Fibroblast of the aortic adventitia (primary cell): ENCODE data around the gene SOX10. TPM values are rescaled to one million over a fixed set of nuclear protein-coding genes. Genes with fewer than 3 reads are reported as not detected.
"Not testable (repeated sequence)": the region's sequence is repeated elsewhere in the genome, so short reads cannot be mapped to it uniquely, and the experiment has no call there.

Experiments
- DNase-seq: peaks from one replicate; pipeline ENCODE4 v3.0.0-alpha.2; 2010; ENCODE audit warnings: low read depth
- H3K4me3 ChIP-seq: 2 replicates; pipeline ENCODE4 v1.5.1; 2011; ENCODE audit warnings: low read depth, mild to moderate bottlenecking, control low read depth, low read length, moderate library complexity
- total RNA-seq: library from RNA; depleted of rRNA; stranded (reverse); fragments of >200 nt; gene quantifications from 2 replicates; pipeline ENCODE4 v1.2.3, GENCODE V29; 2012; ENCODE audit warnings: low replicate concordance
- TF ChIP-seq, protein P1 (sequence below): IDR thresholded peaks from 2 replicates; pipeline ENCODE4 v1.5.1; 2011; ENCODE audit warnings: mild to moderate bottlenecking, low read length, control low read depth, inconsistent platforms; ENCODE audit not compliant: insufficient read depth

The SOX10 gene
- total RNA-seq, 1 donor: not detected

DNA sequence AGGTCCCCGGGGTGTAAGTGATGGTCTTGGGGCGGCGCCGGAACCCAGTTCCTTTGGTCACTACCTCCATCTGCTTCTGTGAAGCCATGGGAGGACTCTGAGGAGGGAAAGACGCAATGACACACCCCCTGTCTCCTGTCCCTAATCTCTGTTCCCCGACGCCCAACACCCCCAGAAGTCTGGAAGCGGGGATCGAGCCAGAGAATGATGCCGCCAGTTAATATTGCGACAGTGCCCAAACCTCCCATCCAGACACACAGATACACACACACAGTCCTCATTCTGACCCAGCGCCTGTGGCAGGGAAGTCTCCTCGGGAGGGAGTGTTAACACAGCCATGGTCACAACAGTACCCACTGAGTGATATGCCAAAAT is 31.3 kb downstream of the SOX10 start:
- no peak for DNase-seq
- TF ChIP-seq, protein P1, sequence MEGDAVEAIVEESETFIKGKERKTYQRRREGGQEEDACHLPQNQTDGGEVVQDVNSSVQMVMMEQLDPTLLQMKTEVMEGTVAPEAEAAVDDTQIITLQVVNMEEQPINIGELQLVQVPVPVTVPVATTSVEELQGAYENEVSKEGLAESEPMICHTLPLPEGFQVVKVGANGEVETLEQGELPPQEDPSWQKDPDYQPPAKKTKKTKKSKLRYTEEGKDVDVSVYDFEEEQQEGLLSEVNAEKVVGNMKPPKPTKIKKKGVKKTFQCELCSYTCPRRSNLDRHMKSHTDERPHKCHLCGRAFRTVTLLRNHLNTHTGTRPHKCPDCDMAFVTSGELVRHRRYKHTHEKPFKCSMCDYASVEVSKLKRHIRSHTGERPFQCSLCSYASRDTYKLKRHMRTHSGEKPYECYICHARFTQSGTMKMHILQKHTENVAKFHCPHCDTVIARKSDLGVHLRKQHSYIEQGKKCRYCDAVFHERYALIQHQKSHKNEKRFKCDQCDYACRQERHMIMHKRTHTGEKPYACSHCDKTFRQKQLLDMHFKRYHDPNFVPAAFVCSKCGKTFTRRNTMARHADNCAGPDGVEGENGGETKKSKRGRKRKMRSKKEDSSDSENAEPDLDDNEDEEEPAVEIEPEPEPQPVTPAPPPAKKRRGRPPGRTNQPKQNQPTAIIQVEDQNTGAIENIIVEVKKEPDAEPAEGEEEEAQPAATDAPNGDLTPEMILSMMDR: no peak
- peak overlapping the region; percentile 99 for H3K4me3 ChIP-seq

DNA sequence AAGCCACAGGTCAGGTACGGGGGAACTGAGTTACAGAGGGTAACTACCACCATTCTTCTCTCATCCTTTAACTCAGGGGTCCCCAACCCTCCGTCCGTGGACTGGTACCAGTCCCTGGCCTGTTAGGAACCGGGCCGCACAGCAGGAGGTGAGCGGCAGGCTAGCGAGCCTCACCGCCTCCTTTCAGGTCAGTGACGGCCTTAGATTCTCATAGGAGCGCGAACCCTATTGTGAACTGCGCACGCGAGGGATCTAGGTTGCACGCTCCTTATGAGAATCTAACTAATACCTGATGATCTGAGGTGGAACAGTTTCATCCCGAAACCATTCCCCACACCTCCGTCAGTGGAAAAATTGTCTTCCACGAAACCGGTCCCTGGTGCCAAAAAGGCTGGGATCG is 31.7 kb downstream of the SOX10 start:
- not testable (repeated sequence) for DNase-seq
- peak overlapping the region; percentile 99 for H3K4me3 ChIP-seq

DNA sequence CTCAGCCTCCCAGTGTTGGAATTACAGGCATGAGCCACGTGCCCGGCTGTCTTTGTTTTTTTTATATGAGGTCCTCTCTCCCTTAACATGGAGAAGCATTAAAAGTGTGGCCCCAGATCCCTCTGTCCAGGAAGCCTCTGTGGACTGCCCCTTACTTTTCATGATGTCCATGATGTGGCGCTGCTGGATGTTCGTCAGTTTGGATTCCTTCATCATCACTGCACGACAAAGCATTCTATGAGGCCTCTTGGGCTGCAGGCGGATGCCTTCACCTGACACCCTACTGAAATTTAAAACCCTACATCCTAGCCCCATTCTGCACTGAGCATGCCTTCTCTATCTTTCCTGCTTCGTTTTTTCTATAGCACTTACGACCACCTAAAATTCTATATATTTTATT is 33.0 kb downstream of the SOX10 start:
- DNase-seq: no peak
- H3K4me3 ChIP-seq: no peak overlapping the region
- TF ChIP-seq, protein P1: no peak

DNA sequence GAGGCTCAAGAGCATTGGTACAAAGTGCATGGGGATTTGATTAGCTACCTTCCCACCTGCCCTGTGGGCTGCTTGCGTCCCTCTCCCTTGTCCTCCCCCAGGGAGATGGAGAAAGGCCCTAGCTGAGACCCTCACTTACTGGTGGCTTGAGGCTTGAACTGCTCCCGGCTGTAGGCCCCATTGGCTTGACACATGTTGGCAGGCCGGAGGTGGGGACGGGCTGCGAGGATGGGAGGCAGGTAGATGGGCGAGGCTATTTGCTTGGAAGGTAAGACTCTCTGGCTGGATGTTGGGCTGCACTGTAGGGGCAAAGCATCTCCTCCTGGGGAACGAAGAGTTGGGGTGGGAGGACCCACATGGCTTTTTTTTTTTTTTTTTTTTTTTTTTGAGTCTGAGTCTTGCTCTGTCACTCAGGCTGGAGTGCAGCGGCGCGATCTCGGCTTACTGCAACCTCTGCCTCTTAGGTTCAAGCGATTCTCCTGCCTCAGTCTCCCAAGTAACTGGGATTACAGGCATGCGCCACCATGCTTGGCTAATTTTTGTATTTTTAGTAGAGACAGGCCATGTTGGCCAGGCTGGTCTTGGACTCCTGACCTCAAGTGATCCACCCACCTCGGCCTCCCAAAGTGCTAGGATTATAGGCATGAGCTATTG is 37.1 kb downstream of the SOX10 start:
- DNase-seq, H3K4me3 ChIP-seq: not testable (repeated sequence)

DNA sequence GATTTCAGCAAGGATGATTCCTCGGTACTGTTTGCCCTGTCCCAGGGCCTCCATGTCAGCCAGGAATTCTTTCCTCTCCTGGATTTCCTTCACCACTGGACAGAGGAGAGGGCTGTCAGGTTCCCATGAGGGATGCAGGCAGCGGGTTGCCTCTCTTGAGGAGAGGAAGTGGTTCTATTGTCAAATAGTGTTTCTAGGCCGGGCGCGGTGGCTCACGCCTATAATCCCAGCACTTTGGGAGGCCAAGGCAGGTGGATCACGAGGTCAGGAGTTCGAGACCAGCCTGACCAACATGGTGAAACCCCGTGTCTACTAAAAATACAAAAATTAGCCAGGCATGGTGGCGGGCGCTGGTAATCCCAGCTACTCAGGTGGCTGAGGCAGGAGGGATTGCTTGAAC is 39.9 kb downstream of the SOX10 start:
- not testable (repeated sequence) for DNase-seq, H3K4me3 ChIP-seq

DNA sequence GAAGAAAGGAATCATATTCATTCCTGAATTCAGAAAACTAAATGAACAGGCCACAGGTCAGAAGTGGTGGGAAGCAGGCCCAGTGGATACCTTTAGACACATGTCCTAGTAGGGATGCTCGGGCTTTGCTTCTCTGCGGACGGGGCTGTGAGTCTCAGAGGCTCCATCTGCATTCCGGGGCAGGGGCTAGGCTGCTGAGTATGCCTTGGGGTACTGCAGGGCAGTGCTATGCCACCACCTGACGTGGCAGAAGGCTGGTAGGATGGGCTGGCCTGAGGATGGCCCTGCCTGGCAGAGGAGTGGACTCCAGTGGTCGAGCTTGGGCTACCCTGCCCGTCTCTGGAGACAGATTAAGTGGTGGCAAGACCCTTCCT is 40.5 kb downstream of the SOX10 start:
- TF ChIP-seq, protein P1: no peak
- no peak overlapping the region for H3K4me3 ChIP-seq
- no peak for DNase-seq

DNA sequence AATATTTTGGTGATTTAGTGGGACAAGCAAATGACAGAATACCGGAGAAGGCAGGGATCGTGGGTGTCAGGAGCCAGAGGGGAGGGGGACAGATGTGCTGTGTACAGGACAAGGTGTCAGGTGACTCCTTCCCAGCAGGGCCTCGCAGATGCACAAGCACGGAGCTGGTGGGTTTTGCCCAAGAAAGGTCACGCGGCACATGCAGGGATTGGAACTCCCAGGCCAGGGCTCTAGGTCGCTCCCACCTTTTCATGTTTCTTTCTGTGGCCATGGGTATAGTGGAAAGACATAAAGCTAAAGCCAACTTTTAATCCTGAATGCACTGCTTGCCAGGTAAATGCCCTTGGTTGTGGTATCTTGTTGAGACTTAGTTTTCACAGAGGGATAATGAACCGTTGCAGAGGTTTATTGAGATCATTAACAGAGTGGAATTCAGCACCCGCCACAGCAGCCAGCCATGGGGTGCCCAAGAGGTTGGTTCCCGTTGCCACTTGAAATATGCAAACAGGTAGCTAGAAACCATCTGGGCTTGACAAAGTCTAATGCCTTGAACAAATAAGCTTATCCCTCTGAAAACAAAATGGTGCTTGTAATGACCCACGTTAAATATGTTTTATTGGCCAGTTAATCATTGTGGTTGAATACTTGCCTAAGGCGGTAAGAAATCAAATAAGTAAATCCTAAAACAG is 41.1 kb downstream of the SOX10 start:
- TF ChIP-seq, protein P1: no peak
- no peak for DNase-seq
- no peak overlapping the region for H3K4me3 ChIP-seq

DNA sequence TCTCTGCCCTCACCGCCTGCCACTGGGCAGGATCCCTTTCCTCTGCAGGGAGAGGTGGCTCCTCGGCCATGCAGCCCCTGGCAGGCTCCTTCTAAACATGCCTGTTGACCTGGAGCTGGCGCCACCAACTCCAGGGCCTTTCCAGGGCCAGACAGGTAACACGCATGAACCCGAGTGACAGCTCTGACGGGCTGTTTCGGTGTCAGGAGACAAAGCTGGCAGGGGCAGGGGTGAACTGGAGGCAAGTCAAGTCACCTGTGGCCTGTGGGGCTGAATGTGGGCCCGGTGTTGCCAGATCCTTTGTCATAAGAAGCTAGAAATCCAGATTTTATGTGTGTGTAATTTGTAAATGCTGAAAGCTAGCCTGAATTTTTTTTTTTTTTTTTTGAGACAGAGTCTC is 42.2 kb downstream of the SOX10 start:
- no peak for DNase-seq
- TF ChIP-seq, protein P1: no peak
- H3K4me3 ChIP-seq: no peak overlapping the region
